OCI-LY3 (cell line): ENCODE measurements around the gene MYCN.

Experiments used
- H2AFZ ChIP-seq: fragments of 200-600, 300-600 bp; shearing (Covaris generic); 2 replicates; pipeline ENCODE4 v1.6.0; 2014; ENCODE audit warnings: antibody characterized with exemption, low read depth, low read length
- H3K27ac ChIP-seq: fragments of 200-600, 300-600 bp; sonication (generic); 2 replicates; pipeline ENCODE4 v1.5.1; 2014; ENCODE audit warnings: mild to moderate bottlenecking, low read length, moderate library complexity, mixed read lengths
- H3K27me3 ChIP-seq: fragments of 200-600, 300-600 bp; sonication (generic); 2 replicates; pipeline ENCODE4 v1.6.1; 2014; ENCODE audit warnings: low read depth, low read length, mixed read lengths
- H3K36me3 ChIP-seq: fragments of 200-600, 300-600 bp; sonication (generic); replicated peaks from 2 replicates; pipeline ENCODE3; 2014; ENCODE audit warnings: low read depth, low read length, mixed read lengths
- H3K4me1 ChIP-seq: fragments of 300-600, 200-600 bp; sonication (generic); 2 replicates; pipeline ENCODE4 v1.6.1; 2014; ENCODE audit warnings: low read length, mixed read lengths
- H3K4me2 ChIP-seq: fragments of 200-600, 300-600 bp; sonication (generic); 2 replicates; pipeline ENCODE4 v1.6.1; 2014; ENCODE audit warnings: low read length, mixed read lengths
- H3K4me3 ChIP-seq: fragments of 300-600, 200-600 bp; sonication (generic); 2 replicates; pipeline ENCODE4 v1.5.1; 2014; ENCODE audit warnings: antibody characterized with exemption, mild to moderate bottlenecking, low read length, moderate library complexity
- H3K79me2 ChIP-seq: fragments of 300-600, 200-600 bp; shearing (Covaris generic); 2 replicates; pipeline ENCODE4 v1.6.1; 2014; ENCODE audit warnings: mild to moderate bottlenecking, low read length, mixed read lengths
- H3K9ac ChIP-seq: fragments of 300-600, 200-600 bp; shearing (Covaris generic); 2 replicates; pipeline ENCODE4 v1.6.0; 2014; ENCODE audit warnings: mild to moderate bottlenecking, low read length, moderate library complexity
- H3K9me3 ChIP-seq: fragments of 200-600, 300-600 bp; shearing (Covaris generic); 2 replicates; pipeline ENCODE4 v1.6.1; 2014; ENCODE audit warnings: low read length, mixed read lengths; ENCODE audit not compliant: insufficient read depth
- H4K20me1 ChIP-seq: fragments of 200-600, 300-600 bp; sonication (generic); 2 replicates; pipeline ENCODE4 v1.6.1; 2016; ENCODE audit warnings: low read length, mixed read lengths; ENCODE audit not compliant: insufficient read depth
- EZH2phosphoT487 ChIP-seq: fragments of 200-600 bp; shearing (Covaris generic); IDR thresholded peaks from 2 replicates; pipeline ENCODE4 v1.6.1; 2018; ENCODE audit warnings: antibody characterized with exemption, mixed run types, low read depth
- TF ChIP-seq, protein P1 (sequence below): fragments of 200-600, 300-600 bp; sonication (generic); IDR thresholded peaks from 2 replicates; pipeline ENCODE4 v1.5.1; 2014; ENCODE audit warnings: antibody characterized with exemption, low read length, low read depth

The MYCN gene

DNA sequence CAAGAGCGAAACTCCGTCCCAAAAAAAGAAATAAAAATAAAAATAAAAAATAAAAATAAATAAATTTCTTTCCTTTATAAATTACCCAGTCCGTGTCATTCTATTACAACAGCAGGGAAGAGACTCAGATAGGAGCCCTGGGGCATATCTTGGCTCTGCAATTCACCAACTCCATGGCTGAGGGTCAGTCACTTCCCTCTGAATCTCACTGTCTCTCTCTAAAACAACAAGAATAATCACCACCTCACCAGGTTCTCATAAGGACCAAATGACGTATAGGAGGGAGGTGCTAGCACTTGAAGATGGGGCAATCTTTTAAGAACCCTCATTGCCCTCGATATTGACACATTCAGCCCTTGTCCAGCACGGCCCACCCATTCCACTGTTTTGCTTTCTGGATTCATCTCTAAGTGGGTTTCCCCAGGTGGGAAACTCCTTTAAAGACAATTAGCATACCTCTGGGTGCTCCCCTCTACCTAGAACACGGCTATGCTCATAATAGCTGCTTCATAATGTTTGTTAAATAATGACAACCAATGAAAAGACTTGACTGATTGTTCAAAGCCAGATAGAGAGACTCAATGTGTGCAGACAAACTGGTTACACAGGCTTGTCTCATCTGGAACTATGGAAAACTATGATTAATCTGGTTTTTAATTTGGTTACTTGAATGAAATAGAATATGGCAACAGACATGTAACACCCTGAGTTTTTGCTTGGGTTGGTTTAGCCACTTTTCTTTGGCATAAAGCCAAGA, 15.1 kb downstream of the MYCN start:
- H3K9ac ChIP-seq, result no peak overlapping the region
- H3K36me3 ChIP-seq, result no peaks in the 10 kb centered on the region
- no peak overlapping the region for H3K4me3 ChIP-seq
- no peaks in the 10 kb centered on the region for H3K4me1 ChIP-seq
- H3K9me3 ChIP-seq, result no peaks in the 10 kb centered on the region
- no peaks in the 10 kb centered on the region for H4K20me1 ChIP-seq
- H2AFZ ChIP-seq, result no peak overlapping the region
- TF ChIP-seq, protein P1, sequence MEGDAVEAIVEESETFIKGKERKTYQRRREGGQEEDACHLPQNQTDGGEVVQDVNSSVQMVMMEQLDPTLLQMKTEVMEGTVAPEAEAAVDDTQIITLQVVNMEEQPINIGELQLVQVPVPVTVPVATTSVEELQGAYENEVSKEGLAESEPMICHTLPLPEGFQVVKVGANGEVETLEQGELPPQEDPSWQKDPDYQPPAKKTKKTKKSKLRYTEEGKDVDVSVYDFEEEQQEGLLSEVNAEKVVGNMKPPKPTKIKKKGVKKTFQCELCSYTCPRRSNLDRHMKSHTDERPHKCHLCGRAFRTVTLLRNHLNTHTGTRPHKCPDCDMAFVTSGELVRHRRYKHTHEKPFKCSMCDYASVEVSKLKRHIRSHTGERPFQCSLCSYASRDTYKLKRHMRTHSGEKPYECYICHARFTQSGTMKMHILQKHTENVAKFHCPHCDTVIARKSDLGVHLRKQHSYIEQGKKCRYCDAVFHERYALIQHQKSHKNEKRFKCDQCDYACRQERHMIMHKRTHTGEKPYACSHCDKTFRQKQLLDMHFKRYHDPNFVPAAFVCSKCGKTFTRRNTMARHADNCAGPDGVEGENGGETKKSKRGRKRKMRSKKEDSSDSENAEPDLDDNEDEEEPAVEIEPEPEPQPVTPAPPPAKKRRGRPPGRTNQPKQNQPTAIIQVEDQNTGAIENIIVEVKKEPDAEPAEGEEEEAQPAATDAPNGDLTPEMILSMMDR, result no peak
- no peak for TF ChIP-seq EZH2phosphoT487
- no peaks in the 10 kb centered on the region for H3K79me2 ChIP-seq
- no peak overlapping the region for H3K4me2 ChIP-seq
- H3K27ac ChIP-seq, result no peak overlapping the region
- H3K27me3 ChIP-seq, result peaks cover 12% of the 10 kb centered on the region; the same call in 1 of the 2 replicates

GRCh38 chr2:15956230-15956629, 15.9 kb downstream of the MYCN start:
- Histone ChIP-seq H3K36me3 (no peaks in the 10 kb centered on the region), H3K4me3 (no peak overlapping the region), H3K4me2 (no peak overlapping the region), H3K9ac (no peak overlapping the region), H3K27me3 (peaks cover 12% of the 10 kb centered on the region; the same call in 1 of the 2 replicates), H3K9me3 (no peaks in the 10 kb centered on the region), H3K4me1 (no peaks in the 10 kb centered on the region), H3K27ac (no peak overlapping the region), H4K20me1 (no peaks in the 10 kb centered on the region), H2AFZ (no peak overlapping the region), H3K79me2 (no peaks in the 10 kb centered on the region)
- no peak for TF ChIP-seq EZH2phosphoT487
- TF ChIP-seq, protein P1, result no peak

- no peak overlapping the region for H3K4me3 ChIP-seq
- H3K4me2 ChIP-seq, result no peak overlapping the region
- H3K27me3 ChIP-seq, result peaks cover 12% of the 10 kb centered on the region; the same call in 1 of the 2 replicates
- H3K9ac ChIP-seq, result no peak overlapping the region
- no peak overlapping the region for H3K27ac ChIP-seq
- no peaks in the 10 kb centered on the region for H4K20me1 ChIP-seq
- no peaks in the 10 kb centered on the region for H3K4me1 ChIP-seq
- H3K9me3 ChIP-seq, result no peaks in the 10 kb centered on the region
- no peak overlapping the region for H2AFZ ChIP-seq
- H3K36me3 ChIP-seq, result no peaks in the 10 kb centered on the region
- no peaks in the 10 kb centered on the region for H3K79me2 ChIP-seq
- TF ChIP-seq, protein P1, result no peak
- TF ChIP-seq EZH2phosphoT487, result no peak
Measured at GRCh38 chr2:15956751-15957736, 16.7 kb downstream of the MYCN start.
